GM12878 (cell line): ENCODE results near the gene ELOVL5. TPM values are rescaled to one million over a fixed set of nuclear protein-coding genes. Genes with fewer than 3 reads are reported as not detected.

Source experiments
- ATAC-seq: fragments of 200-7000 bp; cut with Tn5 transposase; 3 replicates; pipeline ENCODE4 v1.9.1; 2020; ENCODE audit warnings: mild to moderate bottlenecking, moderate library complexity
- BruUV-seq: library from RNA; stranded (reverse); fragments of 400-500 nt; replicated peaks from 2 replicates; lab custom pipeline; 2021; lab: Mats Ljungman, UMichigan
- CTCF ChIA-PET: fragments of 300-600 bp; sonication (Branson Sonifier 250); formaldehyde crosslinking; extraction: SDS; loops from one replicate; lab custom pipeline; 2021; ENCODE audit warnings: inconsistent platforms; lab: Yijun Ruan, JAX
- POLR2A ChIA-PET: fragments of 350-600 bp; formaldehyde crosslinking; extraction: SDS; loops from one replicate; lab custom pipeline; 2021; ENCODE audit warnings: inconsistent platforms; lab: Charles Lee
- RAD21 ChIA-PET: fragments of 300-600 bp; sonication (Branson Sonifier 250); formaldehyde crosslinking; loops from one replicate; lab custom pipeline; 2023; ENCODE audit warnings: antibody characterized with exemption; ENCODE audit not compliant: unreplicated experiment; lab: Charles Lee
- SMC1A ChIA-PET: fragments of 300-600 bp; sonication (Branson Sonifier 250); formaldehyde crosslinking; loops from one replicate; lab custom pipeline; 2023; ENCODE audit not compliant: unreplicated experiment, uncharacterized antibody; lab: Charles Lee
- DNase-seq: peaks from one replicate; pipeline ENCODE4 v3.0.0-alpha.2; 2011; ENCODE audit warnings: low read depth, low spot score
- FAIRE-seq: peaks from 3 replicates; lab custom pipeline; 2011; peaks lifted over from hg19 to GRCh38; lab: Jason Lieb, UNC
- H2AFZ ChIP-seq: 2 replicates; pipeline ENCODE4 v1.6.0; 2011; ENCODE audit warnings: low read depth, low read length, control low read depth; ENCODE audit not compliant: control insufficient read depth
- H3K27ac ChIP-seq: 2 replicates; pipeline ENCODE4 v1.5.1; 2011; ENCODE audit warnings: control low read depth; ENCODE audit not compliant: control insufficient read depth, insufficient read depth
- H3K27me3 ChIP-seq, 2 experiments: replicated peaks in 1 of 2; 2 replicates each; pipeline versions ENCODE4 v1.6.0 to v1.6.1; 2011; ENCODE audit warnings: low read length in 1 of 2; ENCODE audit not compliant: control insufficient read depth in 2 of 2, insufficient read depth in 2 of 2
- H3K36me3 ChIP-seq, 2 experiments: 2 replicates each; pipeline ENCODE4 v1.5.1; 2011; ENCODE audit warnings: low read length in 1 of 2; ENCODE audit not compliant: control insufficient read depth in 2 of 2, insufficient read depth in 2 of 2
- H3K4me1 ChIP-seq: 2 replicates; pipeline ENCODE4 v1.6.1; 2011; ENCODE audit warnings: mild to moderate bottlenecking, low read length, moderate library complexity, mixed read lengths; ENCODE audit not compliant: control insufficient read depth, insufficient read depth
- H3K4me2 ChIP-seq: 2 replicates; pipeline ENCODE4 v1.6.0; 2011; ENCODE audit warnings: control low read depth; ENCODE audit not compliant: control insufficient read depth, insufficient read depth
- H3K4me3 ChIP-seq: fragments of 200-600 bp; sonication (generic); 2 replicates; pipeline ENCODE4 v1.5.1; 2016
- H3K79me2 ChIP-seq: 2 replicates; pipeline ENCODE4 v1.6.0; 2011; ENCODE audit warnings: low read length; ENCODE audit not compliant: control insufficient read depth, insufficient read depth
- H3K9ac ChIP-seq: 2 replicates; pipeline ENCODE4 v1.8.0; 2011; ENCODE audit warnings: low read length, control low read depth, mixed read lengths; ENCODE audit not compliant: control insufficient read depth, insufficient read depth
- H3K9me3 ChIP-seq: replicated peaks from 3 replicates; pipeline ENCODE4 v1.5.1; 2011; ENCODE audit warnings: mild to moderate bottlenecking, low read length; ENCODE audit not compliant: control insufficient read depth, insufficient read depth
- H4K20me1 ChIP-seq: 2 replicates; pipeline ENCODE4 v1.6.0; 2011; ENCODE audit not compliant: control insufficient read depth, insufficient read depth
- NBN ChIP-seq: fragments of 450-650 bp; IDR thresholded peaks from 2 replicates; pipeline ENCODE4 v1.6.1; 2016
- WGBS: methylation state at CpG from one replicate; pipeline ENCODE4 v1.1.6; 2016; ENCODE audit warnings: low lambda C conversion rate; ENCODE audit not compliant: insufficient replicate concordance, insufficient coverage; ENCODE audit errors: missing lambda C conversion rate; 5-methylcytosine and 5-hydroxymethylcytosine counted together
- in situ Hi-C: fragments of 300-500 bp; cut with MboI; formaldehyde crosslinking; loops from 9 replicates; pipeline ENCODE4 v1.14.3; 2018; ENCODE audit warnings: mixed read lengths
- intact Hi-C: fragments of 100-400 bp; cut with micrococcal nuclease; formaldehyde crosslinking; loops from one replicate; pipeline ENCODE4 v1.14.2; 2022; ENCODE audit not compliant: unreplicated experiment
- polyA plus RNA-seq, 11 experiments: library from polyadenylated mRNA; depleted of rRNA in 4 of 11; unstranded in 6 of 11; stranded (reverse) in 5 of 11; fragments of >200 nt; fragmentation: Nextera tagmentation in 4 of 11; fragmentation: Illumina TruSeq in 1 of 11; extraction: Ambion mirVana in 4 of 11; extraction: Trizol in 1 of 11; gene quantifications; 1 replicate in 1 of 11; 2 replicates in 10 of 11; pipeline versions ENCODE4 v1.2.1 to v1.2.3, GENCODE V29; 2011 to 2016; ENCODE audit warnings: inconsistent platforms in 2 of 11, missing spikeins in 2 of 11, low read depth in 1 of 11
- total RNA-seq, 4 experiments: library from RNA; depleted of rRNA in 3 of 4; stranded (reverse); fragments of >200 nt in 3 of 4; fragmentation: Illumina TruSeq in 1 of 4; extraction: Trizol in 1 of 4; gene quantifications; 2 replicates each; pipeline versions ENCODE4 v1.2.1 to v1.2.3, GENCODE V29; 2013 to 2021
- TF ChIP-seq, protein P1 (sequence below): fragments of 450-650 bp; IDR thresholded peaks from 2 replicates; pipeline ENCODE4 v1.6.1; 2016; ENCODE audit warnings: mild to moderate bottlenecking, moderate library complexity, borderline replicate concordance

ELOVL5 gene
- total and polyA plus RNA-seq, 10 of the 15 experiments (the other 5 are each of a cell fraction or from before 2014, with no cell fraction given), result 156 to 241 (median 196) TPM

DNA sequence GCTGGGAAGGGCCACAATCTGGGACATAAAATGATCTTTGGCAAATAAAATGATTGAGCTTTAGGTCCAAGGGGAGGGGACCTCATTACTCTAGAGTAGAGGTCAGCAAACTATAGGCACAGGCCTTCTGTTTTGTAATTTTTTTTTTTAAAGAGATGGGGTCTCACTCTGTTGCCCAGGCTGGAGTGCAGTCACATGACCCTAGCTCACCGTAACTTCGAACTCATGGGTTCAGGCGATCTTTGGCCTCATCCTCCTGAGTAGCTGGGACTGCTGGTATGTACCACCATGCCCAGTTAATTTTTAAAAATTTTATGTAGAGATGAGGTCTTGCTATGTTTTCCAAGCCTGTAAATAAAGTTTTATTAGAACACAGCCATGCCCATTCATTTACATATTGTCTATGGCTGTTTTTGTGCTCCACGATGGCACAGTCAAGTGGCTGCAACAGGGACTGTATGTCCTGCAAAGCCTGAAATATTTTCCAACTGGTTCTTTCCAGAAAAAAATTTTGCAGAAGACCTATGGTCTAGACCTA, 82.1 kb downstream of the ELOVL5 start:
- no peak for FAIRE-seq
- no peak overlapping the region for H3K27ac ChIP-seq
- DNase-seq, result no peak
- no peaks in the 10 kb centered on the region for H3K27me3 ChIP-seq
- H3K4me3 ChIP-seq, result no peak overlapping the region
- no TSS peak for BruUV-seq
- ChIA-PET SMC1A (interaction anchor here (1.1 to 1.2 kb wide), 2 partner anchors 9 to 170 kb away, joined by 3 to 4 read pairs; no protein-coding TSS in a partner anchor), POLR2A (no interaction called here), CTCF (no interaction called here), RAD21 (no interaction called here)
- TF ChIP-seq, protein P1, sequence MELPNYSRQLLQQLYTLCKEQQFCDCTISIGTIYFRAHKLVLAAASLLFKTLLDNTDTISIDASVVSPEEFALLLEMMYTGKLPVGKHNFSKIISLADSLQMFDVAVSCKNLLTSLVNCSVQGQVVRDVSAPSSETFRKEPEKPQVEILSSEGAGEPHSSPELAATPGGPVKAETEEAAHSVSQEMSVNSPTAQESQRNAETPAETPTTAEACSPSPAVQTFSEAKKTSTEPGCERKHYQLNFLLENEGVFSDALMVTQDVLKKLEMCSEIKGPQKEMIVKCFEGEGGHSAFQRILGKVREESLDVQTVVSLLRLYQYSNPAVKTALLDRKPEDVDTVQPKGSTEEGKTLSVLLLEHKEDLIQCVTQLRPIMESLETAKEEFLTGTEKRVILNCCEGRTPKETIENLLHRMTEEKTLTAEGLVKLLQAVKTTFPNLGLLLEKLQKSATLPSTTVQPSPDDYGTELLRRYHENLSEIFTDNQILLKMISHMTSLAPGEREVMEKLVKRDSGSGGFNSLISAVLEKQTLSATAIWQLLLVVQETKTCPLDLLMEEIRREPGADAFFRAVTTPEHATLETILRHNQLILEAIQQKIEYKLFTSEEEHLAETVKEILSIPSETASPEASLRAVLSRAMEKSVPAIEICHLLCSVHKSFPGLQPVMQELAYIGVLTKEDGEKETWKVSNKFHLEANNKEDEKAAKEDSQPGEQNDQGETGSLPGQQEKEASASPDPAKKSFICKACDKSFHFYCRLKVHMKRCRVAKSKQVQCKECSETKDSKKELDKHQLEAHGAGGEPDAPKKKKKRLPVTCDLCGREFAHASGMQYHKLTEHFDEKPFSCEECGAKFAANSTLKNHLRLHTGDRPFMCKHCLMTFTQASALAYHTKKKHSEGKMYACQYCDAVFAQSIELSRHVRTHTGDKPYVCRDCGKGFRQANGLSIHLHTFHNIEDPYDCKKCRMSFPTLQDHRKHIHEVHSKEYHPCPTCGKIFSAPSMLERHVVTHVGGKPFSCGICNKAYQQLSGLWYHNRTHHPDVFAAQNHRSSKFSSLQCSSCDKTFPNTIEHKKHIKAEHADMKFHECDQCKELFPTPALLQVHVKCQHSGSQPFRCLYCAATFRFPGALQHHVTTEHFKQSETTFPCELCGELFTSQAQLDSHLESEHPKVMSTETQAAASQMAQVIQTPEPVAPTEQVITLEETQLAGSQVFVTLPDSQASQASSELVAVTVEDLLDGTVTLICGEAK, result peak; percentile 62
- no peak for TF ChIP-seq NBN
- no peak overlapping the region for H3K9ac ChIP-seq
- no peaks in the 10 kb centered on the region; the same call in 1 of the 2 replicates for H4K20me1 ChIP-seq
- no peaks in the 10 kb centered on the region for H3K79me2 ChIP-seq
- peaks cover 22 to 27% of the 10 kb centered on the region in 2 experiments; a peak in 3 of 4 replicates for H3K36me3 ChIP-seq
- ATAC-seq, result no peak
- H3K9me3 ChIP-seq, result no peaks in the 10 kb centered on the region
- no peak overlapping the region for H2AFZ ChIP-seq
- 81% methylated on average over 4 of the region's 4 CpGs for WGBS
- no peak overlapping the region for H3K4me2 ChIP-seq
- in situ Hi-C loops, result no loop called here
- intact Hi-C loops, result no loop called here
- no peaks in the 10 kb centered on the region for H3K4me1 ChIP-seq
